H9 (cell line): ENCODE measurements around the gene LRP8. TPM values are rescaled to one million over a fixed set of nuclear protein-coding genes. Genes with fewer than 3 reads are reported as not detected.

Experiments used
- DNase-seq: peaks from one replicate; pipeline ENCODE4 v3.0.0-alpha.2; 2017
- H2AFZ ChIP-seq: one replicate; pipeline ENCODE4 v1.6.1; 2013; ENCODE audit warnings: mild to moderate bottlenecking, low read length, control low read depth, moderate library complexity
- H2AK5ac ChIP-seq: 2 replicates; pipeline ENCODE4 v1.6.1; 2013; ENCODE audit warnings: low read length, control low read depth, mixed read lengths; ENCODE audit not compliant: insufficient read length
- H2BK120ac ChIP-seq: one replicate; pipeline ENCODE4 v1.6.1; 2013; ENCODE audit warnings: low read depth, mild to moderate bottlenecking, low read length, control low read depth, inconsistent platforms; ENCODE audit not compliant: poor library complexity, severe bottlenecking
- H2BK12ac ChIP-seq: 2 replicates; pipeline ENCODE4 v1.6.1; 2013; ENCODE audit warnings: low read length, control low read depth, mixed read lengths, low read depth; ENCODE audit not compliant: insufficient read length
- H2BK15ac ChIP-seq: 2 replicates; pipeline ENCODE4 v1.6.1; 2013; ENCODE audit warnings: low read depth, low read length, control low read depth
- H2BK20ac ChIP-seq: one replicate; pipeline ENCODE4 v1.6.1; 2013; ENCODE audit warnings: low read depth, mild to moderate bottlenecking, low read length, control low read depth, inconsistent platforms; ENCODE audit not compliant: poor library complexity, severe bottlenecking
- H2BK5ac ChIP-seq: 2 replicates; pipeline ENCODE4 v1.6.1; 2013; ENCODE audit warnings: low read length, control low read depth, mixed read lengths; ENCODE audit not compliant: insufficient read length
- H3K14ac ChIP-seq: 2 replicates; pipeline ENCODE4 v1.6.1; 2013; ENCODE audit warnings: low read length, control low read depth; ENCODE audit not compliant: insufficient read depth
- H3K18ac ChIP-seq: 2 replicates; pipeline ENCODE4 v1.6.1; 2013; ENCODE audit warnings: low read depth, mild to moderate bottlenecking, mixed read lengths, low read length, control low read depth; ENCODE audit not compliant: insufficient read length
- H3K23ac ChIP-seq: 2 replicates; pipeline ENCODE4 v1.6.1; 2013; ENCODE audit warnings: low read length, control low read depth, mixed read lengths, low read depth; ENCODE audit not compliant: insufficient read length
- H3K23me2 ChIP-seq: 2 replicates; pipeline ENCODE4 v1.6.1; 2013; ENCODE audit warnings: low read depth, mild to moderate bottlenecking, mixed read lengths, low read length, control low read depth; ENCODE audit not compliant: insufficient read length, poor library complexity, severe bottlenecking
- H3K27ac ChIP-seq: 2 replicates; pipeline ENCODE4 v1.5.1; 2013; ENCODE audit warnings: low read length, control low read depth, mixed read lengths, low read depth; ENCODE audit not compliant: insufficient read length
- H3K27me3 ChIP-seq: 2 replicates; pipeline ENCODE4 v1.6.1; 2013; ENCODE audit warnings: low read length, control low read depth, inconsistent platforms; ENCODE audit not compliant: insufficient read depth
- H3K4ac ChIP-seq: 2 replicates; pipeline ENCODE4 v1.6.1; 2013; ENCODE audit warnings: low read depth, mild to moderate bottlenecking, control low read depth, inconsistent platforms, low read length, moderate library complexity
- H3K4me1 ChIP-seq: 2 replicates; pipeline ENCODE4 v1.6.1; 2013; ENCODE audit warnings: low read length, control low read depth, inconsistent platforms; ENCODE audit not compliant: insufficient read depth
- H3K4me2 ChIP-seq: 2 replicates; pipeline ENCODE4 v1.6.1; 2013; ENCODE audit warnings: low read length, control low read depth, mixed read lengths; ENCODE audit not compliant: insufficient read length, insufficient read depth
- H3K56ac ChIP-seq: 2 replicates; pipeline ENCODE4 v1.6.1; 2013; ENCODE audit warnings: low read depth, mild to moderate bottlenecking, mixed read lengths, low read length, control low read depth; ENCODE audit not compliant: insufficient read length
- H3K79me1 ChIP-seq: 2 replicates; pipeline ENCODE4 v1.6.1; 2013; ENCODE audit warnings: low read depth, mild to moderate bottlenecking, moderate library complexity, low read length, control low read depth, inconsistent platforms; ENCODE audit not compliant: insufficient read depth, poor library complexity, severe bottlenecking
- H3K79me2 ChIP-seq: 2 replicates; pipeline ENCODE4 v1.6.1; 2013; ENCODE audit warnings: low read length, control low read depth, inconsistent platforms; ENCODE audit not compliant: insufficient read depth
- H3K9ac ChIP-seq: 2 replicates; pipeline ENCODE4 v1.6.1; 2013; ENCODE audit warnings: low read length, control low read depth, mixed read lengths; ENCODE audit not compliant: insufficient read length; ENCODE audit errors: extremely low read depth
- H3K9me3 ChIP-seq: one replicate; pipeline ENCODE4 v1.6.1; 2013; ENCODE audit warnings: low read depth, low read length, inconsistent platforms; ENCODE audit not compliant: control insufficient read depth
- H3T11ph ChIP-seq: one replicate; pipeline ENCODE4 v1.6.1; 2013; ENCODE audit warnings: mild to moderate bottlenecking, low read length, control low read depth, inconsistent platforms
- H4K20me1 ChIP-seq: one replicate; pipeline ENCODE4 v1.6.1; 2013; ENCODE audit not compliant: control insufficient read depth, insufficient read length, insufficient read depth
- H4K5ac ChIP-seq: 2 replicates; pipeline ENCODE4 v1.6.1; 2013; ENCODE audit warnings: low read depth, mild to moderate bottlenecking, mixed read lengths, low read length, control low read depth; ENCODE audit not compliant: insufficient read length
- H4K8ac ChIP-seq: replicated peaks from 2 replicates; pipeline ENCODE4 v1.6.1; 2013; ENCODE audit warnings: low read length, control low read depth, mixed read lengths, low read depth; ENCODE audit not compliant: insufficient read length
- H4K91ac ChIP-seq: 2 replicates; pipeline ENCODE4 v1.6.1; 2013; ENCODE audit warnings: low read depth, mild to moderate bottlenecking, moderate library complexity, mixed read lengths, low read length, control low read depth; ENCODE audit not compliant: insufficient read length
- H3K27ac Mint-ChIP-seq, 3 experiments: 2 replicates in 2 of 3; 3 replicates in 1 of 3; pipeline ENCODE4 v1.8.0; 2020 to 2021; ENCODE audit warnings: mixed read lengths in 3 of 3, mild to moderate bottlenecking in 1 of 3, moderate library complexity in 1 of 3
- H3K27me3 Mint-ChIP-seq: 2 replicates; pipeline ENCODE4 v1.8.0; 2021; ENCODE audit warnings: low read depth, mild to moderate bottlenecking, moderate library complexity, mixed read lengths
- H3K36me3 Mint-ChIP-seq, 3 experiments: 2 replicates in 2 of 3; 3 replicates in 1 of 3; pipeline ENCODE4 v1.8.0; 2020 to 2021; ENCODE audit warnings: low read depth in 3 of 3, mixed read lengths in 3 of 3; ENCODE audit not compliant: insufficient read depth in 1 of 3
- H3K4me1 Mint-ChIP-seq, 2 experiments: 2 replicates each; pipeline ENCODE4 v1.8.0; 2020; ENCODE audit warnings: mixed read lengths in 2 of 2
- H3K4me3 Mint-ChIP-seq, 2 experiments: 2 replicates in 1 of 2; 3 replicates in 1 of 2; pipeline ENCODE4 v1.8.0; 2020 to 2021; ENCODE audit warnings: mild to moderate bottlenecking in 2 of 2, mixed read lengths in 2 of 2, moderate library complexity in 1 of 2
- H3K9me3 Mint-ChIP-seq, 2 experiments: 2 replicates in 1 of 2; 3 replicates in 1 of 2; pipeline ENCODE4 v1.8.0; 2020; ENCODE audit warnings: mild to moderate bottlenecking in 2 of 2, mixed read lengths in 2 of 2, moderate library complexity in 1 of 2
- CTCF ChIP-seq: fragments of 200-600 bp; sonication (generic); conservative IDR thresholded peaks from 3 replicates; pipeline ENCODE4 v1.8.0; 2021; ENCODE audit warnings: antibody characterized with exemption, mild to moderate bottlenecking
- WGBS: extraction: QIAGEN DNeasy Blood & Tissue Kit; methylation state at CpG from one replicate; pipeline ENCODE4 v1.1.7; 2013; ENCODE audit warnings: missing lambda C conversion rate, low lambda C conversion rate, mixed read lengths; ENCODE audit not compliant: insufficient read length; ENCODE audit errors: extremely low coverage; 5-methylcytosine and 5-hydroxymethylcytosine counted together
- total RNA-seq: library from RNA; stranded (reverse); gene quantifications from 2 replicates; pipeline ENCODE4 v1.2.1, GENCODE V29; 2021

The LRP8 gene
- total RNA-seq, 1 experiment from 2014 or later = 78.6 TPM

- Histone ChIP-seq H3K79me2 (no peaks in the 10 kb centered on the region), H3K4me2 (no peak overlapping the region), H2BK20ac (no peak overlapping the region), H4K5ac (no peak overlapping the region), H3K23me2 (no peaks in the 10 kb centered on the region), H3T11ph (no peak overlapping the region), H2AFZ (no peak overlapping the region), H2BK5ac (no peak overlapping the region), H3K18ac (no peak overlapping the region), H3K23ac (no peak overlapping the region), H4K91ac (no peak overlapping the region), H3K9me3 (no peaks in the 10 kb centered on the region), H2BK15ac (no peak overlapping the region), H3K14ac (no peak overlapping the region), H3K27ac (no peak overlapping the region), H2BK12ac (no peak overlapping the region), H4K20me1 (no peaks in the 10 kb centered on the region), H2AK5ac (no peak overlapping the region), H4K8ac (no peak overlapping the region), H3K9ac (no peak overlapping the region), H3K4me1 (no peaks in the 10 kb centered on the region), H2BK120ac (no peak overlapping the region), H3K4ac (no peak overlapping the region), H3K79me1 (no peaks in the 10 kb centered on the region), H3K56ac (no peak overlapping the region), H3K27me3 (no peaks in the 10 kb centered on the region)
- no CpG with 5 or more reads among the region's 4 CpGs for whole genome bisulfite sequencing
- H3K9me3 Mint-ChIP-seq = no peaks in the 10 kb centered on the region
- TF ChIP-seq CTCF = no peak
- H3K27ac Mint-ChIP-seq = no peak overlapping the region; a peak in 1 of 7 replicates
- DNase-seq = no peak
- no peaks in the 10 kb centered on the region for H3K4me1 Mint-ChIP-seq
- H3K27me3 Mint-ChIP-seq = no peaks in the 10 kb centered on the region
- H3K36me3 Mint-ChIP-seq = peaks cover 33 to 87% (median 85%) of the 10 kb centered on the region in 3 experiments
- H3K4me3 Mint-ChIP-seq = no peak overlapping the region
Observed at GRCh38 chr1:53254011-53254640, 73.7 kb downstream of the LRP8 start.
